B cell (primary cell): Measurements from ENCODE around the gene SOAT2.

Experiments
- EZH2 ChIP-seq: IDR thresholded peaks from 2 replicates; pipeline ENCODE4 v1.6.1; 2012; ENCODE audit warnings: borderline replicate concordance, low read depth, mild to moderate bottlenecking, moderate library complexity, low read length; ENCODE audit not compliant: insufficient read depth, poor library complexity, severe bottlenecking
- TF ChIP-seq, protein P1 (sequence below): fragments of 200-600 bp; IDR thresholded peaks from one replicate; pipeline ENCODE4 v1.8.0; 2022; ENCODE audit warnings: antibody characterized with exemption, mild to moderate bottlenecking

DNA sequence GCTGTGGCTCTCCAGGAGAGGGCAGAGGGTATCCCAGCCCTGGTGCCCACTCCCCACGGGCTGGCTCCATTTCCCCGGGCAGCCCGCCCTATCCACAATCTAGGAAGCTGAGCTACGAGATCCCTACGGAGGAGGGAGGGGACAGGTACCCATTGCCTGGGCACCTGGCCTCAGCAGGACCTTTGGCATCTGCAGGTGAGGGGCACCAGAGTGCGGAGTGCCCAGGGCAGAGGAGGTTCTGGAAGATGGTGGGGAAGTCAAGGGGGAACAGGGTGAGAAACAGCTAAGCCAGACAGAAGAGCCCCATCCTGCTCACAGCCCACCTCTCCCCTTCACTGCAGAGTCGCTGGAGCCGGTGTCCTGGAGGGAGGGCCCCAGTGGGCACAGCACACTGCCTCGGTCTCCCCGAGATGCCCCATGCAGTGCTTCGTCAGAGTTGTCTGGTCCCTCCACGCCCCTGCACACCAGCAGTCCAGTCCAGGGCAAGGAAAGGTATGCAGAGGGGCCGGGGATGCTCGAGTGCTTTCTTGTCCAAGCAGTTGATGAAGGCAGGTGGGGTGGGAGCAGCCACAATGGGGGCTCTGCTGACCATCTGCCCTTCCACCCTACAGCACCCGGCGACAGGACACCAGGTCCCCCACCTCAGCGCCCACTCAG, 43.1 kb upstream of the SOAT2 start:
- TF ChIP-seq, protein P1, sequence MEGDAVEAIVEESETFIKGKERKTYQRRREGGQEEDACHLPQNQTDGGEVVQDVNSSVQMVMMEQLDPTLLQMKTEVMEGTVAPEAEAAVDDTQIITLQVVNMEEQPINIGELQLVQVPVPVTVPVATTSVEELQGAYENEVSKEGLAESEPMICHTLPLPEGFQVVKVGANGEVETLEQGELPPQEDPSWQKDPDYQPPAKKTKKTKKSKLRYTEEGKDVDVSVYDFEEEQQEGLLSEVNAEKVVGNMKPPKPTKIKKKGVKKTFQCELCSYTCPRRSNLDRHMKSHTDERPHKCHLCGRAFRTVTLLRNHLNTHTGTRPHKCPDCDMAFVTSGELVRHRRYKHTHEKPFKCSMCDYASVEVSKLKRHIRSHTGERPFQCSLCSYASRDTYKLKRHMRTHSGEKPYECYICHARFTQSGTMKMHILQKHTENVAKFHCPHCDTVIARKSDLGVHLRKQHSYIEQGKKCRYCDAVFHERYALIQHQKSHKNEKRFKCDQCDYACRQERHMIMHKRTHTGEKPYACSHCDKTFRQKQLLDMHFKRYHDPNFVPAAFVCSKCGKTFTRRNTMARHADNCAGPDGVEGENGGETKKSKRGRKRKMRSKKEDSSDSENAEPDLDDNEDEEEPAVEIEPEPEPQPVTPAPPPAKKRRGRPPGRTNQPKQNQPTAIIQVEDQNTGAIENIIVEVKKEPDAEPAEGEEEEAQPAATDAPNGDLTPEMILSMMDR: no peak
- TF ChIP-seq EZH2: no peak
